Activated CD4-positive, CD25-positive, alpha-beta regulatory T cell treated with anti-CD3 and anti-CD28 coated beads, Interleukin-2, amount 50 U/mL, for 24 hours (primary cell): Measurements from ENCODE around the gene RCSD1.
A peak's percentile ranks its signal among the peaks of the same experiment; 100 is the strongest.

Experiments
- ATAC-seq, 2 donors: fragments of 150-1000 bp; cut with Tn5 transposase; one replicate each; pipeline ENCODE4 v1.10.0; 2021; ENCODE audit warnings: mild to moderate bottlenecking in 1 of 2, moderate library complexity in 1 of 2

RCSD1 gene

DNA sequence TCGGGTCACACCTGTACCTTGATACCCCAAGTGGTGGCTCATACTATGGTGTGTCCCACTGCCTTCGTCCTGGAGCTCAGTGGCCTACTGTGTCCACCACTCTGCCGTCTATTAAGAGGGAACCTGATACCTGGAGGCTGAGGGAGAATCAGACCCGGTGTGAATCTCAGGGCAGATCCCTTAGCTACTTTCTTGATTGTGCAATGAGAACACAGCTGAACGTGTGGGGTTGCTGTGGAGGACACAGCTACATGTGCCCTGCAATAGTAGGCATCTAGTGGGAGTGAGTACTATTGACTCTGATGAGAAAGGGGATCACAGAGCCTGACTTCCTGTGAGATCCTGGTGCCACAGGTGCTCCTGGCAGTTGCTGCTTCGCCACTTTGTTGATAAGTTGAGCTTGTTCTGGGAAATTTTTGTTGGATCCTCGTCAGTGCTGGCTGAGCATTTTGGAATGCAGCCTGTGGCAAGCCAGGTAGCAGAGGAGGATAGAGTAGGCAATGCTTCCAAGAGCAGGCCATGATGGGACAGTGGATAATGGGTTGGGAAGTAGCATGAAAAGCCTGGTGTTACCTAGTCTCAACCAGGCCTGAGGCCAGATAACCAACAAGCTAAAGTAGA lies 63.5 kb downstream of the RCSD1 start:
- no peak for ATAC-seq

DNA sequence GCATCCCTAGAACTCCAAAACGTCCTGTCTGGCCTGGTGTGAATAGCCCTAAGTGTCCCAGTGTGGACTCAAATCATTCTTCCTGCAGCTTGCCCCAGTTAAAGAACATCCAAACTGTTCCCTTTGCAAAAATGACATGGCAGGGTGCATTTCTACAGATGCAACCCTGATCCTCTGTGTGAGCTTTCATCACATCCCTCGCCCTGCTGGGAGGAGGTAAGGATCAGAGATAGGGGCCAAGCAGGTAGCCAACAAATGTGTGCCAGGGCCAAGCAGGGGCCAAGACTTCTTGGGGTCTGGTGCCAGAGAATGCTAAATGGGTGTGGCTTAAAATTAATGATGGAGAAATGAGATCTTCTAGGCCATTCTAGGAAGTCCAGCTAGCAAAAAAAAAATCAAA lies 64.7 kb downstream of the RCSD1 start:
- no peak for ATAC-seq

DNA sequence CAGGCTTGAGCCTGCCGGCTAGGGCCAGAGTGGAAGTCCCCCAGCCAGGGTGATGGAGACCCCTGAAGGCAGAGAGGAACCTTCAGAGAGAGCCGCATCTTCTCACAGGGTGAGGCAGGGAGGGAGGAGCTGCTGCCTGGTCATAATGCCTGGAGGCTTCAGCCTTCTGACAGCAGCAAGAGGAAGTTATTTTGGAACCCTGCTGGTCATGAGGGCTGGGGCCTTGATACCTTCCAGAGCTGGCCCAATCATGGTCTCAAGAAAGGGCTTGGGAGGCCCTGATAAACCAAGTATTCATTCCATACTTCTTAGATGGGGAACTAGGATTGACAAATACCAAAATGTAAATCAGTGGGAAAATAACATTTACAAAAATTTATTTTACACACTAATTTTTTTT lies 65.1 kb downstream of the RCSD1 start:
- ATAC-seq: no peak

DNA sequence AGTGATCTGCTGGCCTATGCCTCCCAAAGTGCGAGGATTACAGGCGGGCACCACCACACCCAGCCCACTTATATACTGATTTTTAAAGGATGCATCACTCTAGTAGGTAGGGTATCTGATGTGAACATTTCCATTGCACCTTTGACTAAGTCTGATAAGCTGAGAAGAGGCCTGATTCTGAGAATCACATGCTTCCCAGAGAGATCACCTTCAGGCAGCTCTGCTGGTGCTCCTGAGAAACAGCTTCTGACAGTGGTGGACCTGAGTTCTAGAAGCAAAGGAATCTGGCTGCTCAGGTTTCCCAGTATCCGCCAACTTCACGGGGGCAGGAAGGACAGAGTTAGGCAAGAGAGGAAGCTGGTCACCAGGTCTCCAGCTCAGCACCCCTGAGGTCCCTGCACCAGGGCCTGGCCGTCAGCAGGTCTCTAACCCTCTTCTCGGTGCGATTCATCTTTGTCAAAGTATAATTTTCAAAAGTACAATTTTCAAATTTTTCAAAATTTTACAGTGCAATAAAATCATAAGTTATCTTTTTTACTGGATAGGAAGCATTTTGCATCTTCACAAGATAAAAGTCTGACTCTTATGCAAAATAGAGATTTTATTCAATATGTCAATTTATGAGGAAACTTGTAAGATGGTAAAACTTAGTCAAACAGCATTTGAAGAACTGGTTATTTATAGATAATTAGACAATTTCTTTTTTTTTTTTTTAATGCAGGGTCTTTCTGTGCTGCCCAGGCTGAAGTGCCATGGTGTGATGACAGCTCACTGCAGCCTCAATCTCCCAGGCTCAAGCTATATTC lies 65.9 kb downstream of the RCSD1 start:
- no peak for ATAC-seq

DNA sequence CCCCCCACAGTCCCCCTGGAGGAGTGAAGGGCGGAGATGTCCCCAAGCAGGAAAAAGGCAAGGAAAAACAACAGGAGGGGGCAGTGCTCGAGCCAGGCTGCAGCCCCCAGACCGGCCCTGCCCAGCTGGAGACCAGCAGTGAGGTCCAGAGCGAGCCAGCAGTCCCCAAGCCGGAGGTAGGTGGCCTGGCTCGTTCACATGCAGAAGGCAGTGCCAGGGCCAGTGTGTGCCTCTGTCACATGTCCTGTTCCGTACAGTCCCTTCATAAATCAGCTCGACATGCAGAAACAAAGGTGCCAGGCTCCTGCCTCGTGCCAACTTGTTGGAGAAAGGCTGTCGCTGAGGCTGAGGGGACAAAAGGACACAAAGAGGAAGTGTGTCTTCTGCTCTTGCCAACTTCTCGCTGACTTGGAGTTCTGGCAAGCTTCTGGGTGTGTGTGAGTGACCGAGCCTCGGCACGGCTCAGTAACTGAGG lies 67.7 kb downstream of the RCSD1 start:
- ATAC-seq: no peak

DNA sequence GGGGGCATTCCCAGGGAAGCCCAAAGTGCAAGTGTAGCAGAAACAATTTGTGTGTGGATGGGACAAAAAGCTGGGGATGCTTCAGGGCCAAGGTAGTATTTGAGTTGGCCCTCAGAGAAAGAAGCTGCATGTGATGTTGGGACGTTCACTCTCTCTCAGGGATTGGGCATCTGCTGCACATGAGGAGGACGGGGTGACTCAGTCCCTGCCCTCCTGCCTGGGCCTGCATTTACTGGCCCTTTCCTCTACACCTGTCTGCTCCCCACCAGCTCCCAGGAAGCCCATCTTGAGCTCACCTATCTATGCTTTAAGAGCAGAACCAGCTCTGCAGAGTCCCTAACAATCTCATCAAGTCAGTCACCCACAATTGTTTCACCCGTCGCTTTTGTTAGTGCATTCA lies 68.3 kb downstream of the RCSD1 start:
- ATAC-seq: no peak

DNA sequence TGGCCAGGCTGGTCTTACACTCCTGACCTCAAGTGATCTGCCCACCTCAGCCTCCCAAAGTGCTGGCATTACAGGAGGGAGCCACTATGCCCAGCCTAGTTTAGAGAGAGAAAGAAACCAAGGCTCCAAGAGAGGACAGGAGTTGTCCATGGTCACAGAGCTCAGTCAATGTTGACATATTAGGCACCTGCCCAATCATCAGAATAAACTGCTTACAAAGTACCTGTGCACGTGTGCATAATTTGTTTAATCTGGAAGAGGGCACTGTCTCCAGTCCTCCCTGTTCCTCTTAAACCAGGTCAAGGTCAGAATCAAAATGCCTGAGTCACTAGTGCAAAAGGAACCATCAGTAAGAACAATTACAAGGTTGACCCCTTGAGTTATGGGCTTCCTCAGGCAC lies 71.5 kb downstream of the RCSD1 start:
- no peak for ATAC-seq

DNA sequence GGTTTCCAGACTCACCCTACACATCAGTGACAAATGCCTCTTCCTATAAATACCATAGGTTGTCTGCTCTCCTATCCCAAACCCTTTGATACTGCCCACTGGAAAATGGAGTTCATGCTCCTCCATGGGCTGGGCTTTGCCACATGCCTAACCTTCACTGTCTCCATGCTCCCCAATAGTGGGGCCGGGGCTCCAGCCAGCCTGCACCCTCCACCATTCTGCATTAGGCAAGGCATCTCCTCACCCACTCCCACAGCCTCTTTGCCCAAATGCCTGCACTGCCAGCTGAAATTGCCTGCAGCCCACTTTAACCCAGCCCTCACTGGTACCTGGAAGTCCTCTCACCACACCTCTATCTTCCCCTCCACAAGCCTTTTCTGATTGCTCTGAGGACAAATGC lies 73.5 kb downstream of the RCSD1 start:
- no peak for ATAC-seq

DNA sequence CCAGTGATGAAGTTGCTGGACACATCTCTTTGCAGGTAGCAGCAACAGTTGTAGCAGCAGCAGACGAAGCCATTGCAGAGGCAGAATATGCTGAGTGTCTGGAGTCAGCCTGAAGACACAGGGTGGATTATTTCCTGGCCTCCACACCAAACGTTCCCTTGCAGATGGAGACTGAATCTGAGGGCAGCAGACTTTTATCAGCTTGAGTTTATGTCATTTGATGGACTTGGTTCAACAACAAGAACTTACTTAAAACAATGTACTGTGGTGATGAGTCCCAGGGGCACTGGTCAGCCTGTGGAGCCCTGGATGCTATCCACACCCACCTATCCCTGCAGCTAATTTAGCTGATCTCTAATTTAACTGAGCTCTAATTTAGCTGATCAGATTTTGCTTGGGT lies 74.7 kb downstream of the RCSD1 start:
- ATAC-seq: no peak

DNA sequence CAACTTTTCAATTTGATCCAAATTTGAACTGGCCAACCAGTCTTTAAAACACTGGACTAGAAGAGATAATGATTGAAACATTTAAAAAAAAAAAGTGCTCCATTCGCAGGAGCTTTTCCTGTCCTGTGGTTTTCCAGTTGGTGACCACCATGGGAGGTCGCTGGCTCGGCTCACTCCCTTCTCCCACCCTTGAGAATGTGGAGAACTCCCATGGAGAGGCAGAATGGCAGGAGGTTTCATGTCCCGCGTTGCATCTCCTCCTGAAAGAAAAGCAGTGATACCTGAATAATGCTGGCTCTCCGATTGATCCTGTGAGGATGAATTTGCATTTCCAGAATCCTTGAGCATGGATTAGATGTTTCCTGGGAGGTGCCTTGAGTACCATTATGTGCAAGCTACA lies 75.2 kb downstream of the RCSD1 start:
- ATAC-seq: no peak

DNA sequence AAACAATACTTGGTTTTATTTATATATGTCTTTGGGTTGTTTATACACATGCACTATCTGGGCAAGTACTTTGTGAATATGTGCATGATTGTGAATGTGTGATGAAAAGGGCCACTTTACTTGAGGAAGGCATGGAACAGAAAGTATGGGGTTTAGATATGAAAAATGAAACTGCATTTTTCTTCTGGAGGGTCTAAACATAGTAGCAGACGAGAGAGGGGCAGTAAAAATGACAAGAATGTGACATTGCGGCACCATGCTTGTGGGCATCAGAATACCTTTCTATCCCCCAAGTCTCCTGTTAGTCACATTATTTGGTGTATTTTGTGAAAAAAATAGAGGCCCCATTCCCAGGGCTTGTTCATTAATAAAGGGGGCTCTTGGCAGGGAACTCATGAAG lies 76.3 kb downstream of the RCSD1 start:
- no peak for ATAC-seq

DNA sequence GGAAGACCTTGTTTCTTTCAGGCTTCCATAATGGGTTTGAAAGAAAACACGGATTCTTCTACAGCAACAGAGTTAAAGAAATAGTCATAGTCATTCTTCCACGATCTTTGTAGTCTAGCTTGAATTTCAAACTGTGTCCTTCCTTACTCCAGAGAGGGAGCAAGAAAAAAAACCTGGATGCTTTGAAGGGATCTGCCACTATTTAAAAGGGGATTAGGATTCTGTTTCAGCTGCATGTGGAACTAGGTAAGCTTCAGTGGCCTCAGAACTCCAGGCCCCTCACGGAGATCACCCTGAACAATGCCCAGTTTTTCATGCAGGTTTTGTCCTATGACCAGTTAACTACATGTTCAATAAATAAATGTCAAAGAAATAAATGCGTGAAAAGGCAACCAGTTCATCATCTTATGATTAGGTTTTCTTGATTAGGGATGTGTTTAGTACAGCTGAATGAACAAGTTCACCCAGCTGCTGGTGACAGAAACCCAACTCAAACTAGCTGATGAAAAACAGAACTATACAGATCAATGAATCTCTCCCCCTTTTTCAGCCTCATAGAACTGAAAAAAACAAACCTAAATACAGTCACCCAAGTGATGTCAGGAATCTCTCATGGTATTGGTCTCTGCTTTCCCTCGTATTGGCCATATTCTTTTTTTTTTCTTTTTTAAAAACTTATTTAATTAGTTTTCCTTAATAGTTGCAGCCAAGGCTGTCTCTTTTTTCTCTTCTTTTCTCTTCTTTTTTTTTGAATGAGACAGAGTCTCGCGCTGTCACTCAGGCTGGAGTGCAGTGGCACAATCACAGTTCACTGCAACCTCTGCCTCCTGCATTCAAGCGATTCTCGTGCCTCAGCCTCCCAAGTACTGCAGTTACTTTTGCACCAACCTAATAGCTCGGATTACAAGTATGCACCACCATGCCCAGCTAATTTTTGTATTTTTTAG lies 77.2 kb downstream of the RCSD1 start:
- peak; percentile 18 to 51 for ATAC-seq

DNA sequence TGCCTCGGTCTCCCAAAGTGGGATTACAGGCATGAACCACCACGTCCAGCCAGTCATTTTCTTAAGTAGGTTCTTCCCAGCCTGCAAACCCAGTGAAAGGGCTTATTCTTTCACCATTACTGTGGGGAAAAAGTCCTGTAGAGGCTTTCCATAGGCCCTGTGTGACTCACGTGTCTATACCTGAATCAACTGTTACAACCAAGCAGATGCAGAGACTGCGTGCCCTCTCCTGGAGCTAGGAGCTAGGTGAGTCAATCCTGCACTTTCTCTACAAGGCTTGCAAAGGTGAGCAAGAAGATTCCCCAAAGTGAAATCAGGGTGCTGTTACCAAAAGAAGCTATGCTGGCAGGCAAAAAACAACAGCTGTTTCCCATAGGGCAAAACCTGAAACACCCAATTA lies 77.9 kb downstream of the RCSD1 start:
- ATAC-seq: peak in 1 of 2 donors; percentile 60

DNA sequence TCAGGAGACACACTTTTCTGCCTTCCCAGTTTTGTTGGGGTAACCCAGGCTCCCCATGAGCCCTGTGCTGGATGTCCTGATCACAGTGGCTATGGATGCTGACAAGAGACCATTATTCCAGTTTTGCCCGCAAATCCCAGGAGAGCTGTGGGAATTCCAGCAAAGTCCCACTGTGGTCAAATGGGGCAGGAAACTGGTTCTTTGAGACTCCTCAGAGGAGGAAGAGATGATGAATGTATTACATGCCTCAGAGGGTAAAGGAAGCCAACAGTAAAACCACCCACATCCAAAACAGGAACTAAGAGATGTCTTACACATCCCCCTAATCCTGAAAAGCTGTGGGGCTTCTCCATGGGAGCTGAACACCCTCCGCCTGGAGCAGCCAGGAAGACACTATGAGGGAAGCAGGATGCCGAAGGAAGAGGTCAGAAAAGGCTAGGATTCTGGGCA lies 78.9 kb downstream of the RCSD1 start:
- peak in 1 of 2 donors; percentile 3 for ATAC-seq

DNA sequence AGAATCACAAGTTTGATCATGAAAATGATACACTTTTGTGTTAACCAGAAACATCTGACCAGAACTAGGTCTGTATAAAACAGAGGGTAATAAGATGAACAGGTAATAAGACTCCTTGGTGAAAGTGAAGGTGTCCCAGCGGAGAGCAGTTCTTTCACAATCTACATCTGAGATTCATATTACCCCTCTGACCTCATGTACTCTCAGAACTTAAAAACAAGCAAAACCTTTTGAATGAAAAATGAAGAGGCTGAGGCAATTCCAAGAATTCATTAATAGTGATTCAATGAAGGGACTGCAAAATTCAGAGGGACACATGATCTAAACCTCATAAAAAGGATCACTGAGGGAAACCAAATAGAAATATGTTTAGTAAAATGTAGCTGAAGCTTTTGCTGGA lies 80.8 kb downstream of the RCSD1 start:
- no peak for ATAC-seq

DNA sequence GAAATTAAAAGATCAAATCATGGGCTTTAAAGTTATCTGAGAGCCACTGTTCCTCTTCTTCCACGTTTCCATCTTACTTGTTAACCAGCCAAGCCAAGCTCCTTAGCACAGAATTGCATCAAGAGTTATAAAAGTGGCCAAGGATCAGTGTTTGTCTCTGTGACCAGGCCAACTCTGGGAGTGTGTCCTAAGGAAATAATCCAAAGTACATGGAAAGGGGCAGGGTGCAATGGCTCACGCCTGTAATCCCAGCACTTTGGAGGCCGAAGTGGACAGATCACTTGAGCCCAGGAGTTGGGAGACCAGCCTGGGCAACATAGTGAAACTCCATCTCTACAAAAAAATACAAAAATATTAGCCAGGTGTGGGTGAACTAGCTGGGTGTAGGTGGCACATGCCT lies 81.8 kb downstream of the RCSD1 start:
- no peak for ATAC-seq

DNA sequence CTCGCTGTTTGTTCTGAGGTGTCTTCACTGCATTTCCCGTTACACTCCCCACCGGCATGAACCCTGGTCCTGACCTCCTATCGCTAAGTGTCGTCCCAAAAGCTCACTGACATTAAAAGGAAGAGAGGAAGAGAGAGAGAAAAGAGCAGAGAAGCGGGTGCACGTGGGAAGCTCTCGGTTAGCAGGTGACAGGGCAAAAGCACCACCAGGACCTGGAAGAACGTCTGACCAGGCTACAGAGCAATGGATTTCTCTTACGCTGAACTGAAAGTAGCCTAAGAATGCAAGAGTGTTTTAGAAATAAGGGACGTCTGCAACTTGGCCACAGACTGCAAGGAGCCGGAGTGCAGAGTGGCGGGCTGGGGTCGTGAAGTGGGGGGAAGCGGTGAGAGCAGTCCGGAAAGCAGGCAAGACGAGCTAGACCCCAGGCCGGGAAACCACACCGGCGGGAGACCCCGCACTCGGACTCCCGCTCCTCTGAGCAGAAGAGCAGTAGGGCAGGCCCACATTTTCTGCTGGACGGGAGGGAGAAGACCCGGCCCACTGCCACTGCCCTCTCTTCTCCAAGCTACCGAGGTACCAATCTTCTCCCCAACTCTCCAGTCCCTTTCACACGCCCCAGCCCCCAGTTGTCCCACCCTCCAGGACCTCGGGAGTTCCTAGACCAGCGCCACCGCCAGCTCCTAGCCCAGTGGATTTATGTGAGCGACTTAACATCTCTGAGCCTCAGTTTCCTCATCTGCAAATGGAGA lies 83.5 kb downstream of the RCSD1 start:
- ATAC-seq: no peak

DNA sequence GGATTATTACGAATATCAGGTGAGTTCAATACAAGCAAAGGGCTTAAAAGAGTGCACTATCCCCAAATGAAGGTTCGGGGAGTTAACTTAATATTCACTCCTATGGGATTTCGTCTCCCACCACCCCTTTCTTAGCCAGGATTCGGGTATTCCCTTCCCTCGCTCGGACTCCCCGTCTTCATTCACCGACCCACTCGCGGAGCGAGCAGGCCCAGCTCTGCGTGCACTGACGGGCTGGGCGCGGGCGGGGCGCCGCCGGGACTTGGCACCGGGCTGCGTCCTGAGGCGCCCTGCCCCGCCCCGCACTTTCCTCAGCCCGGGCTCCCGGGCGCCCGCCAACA lies 84.0 kb downstream of the RCSD1 start:
- peak; percentile 73 for ATAC-seq

DNA sequence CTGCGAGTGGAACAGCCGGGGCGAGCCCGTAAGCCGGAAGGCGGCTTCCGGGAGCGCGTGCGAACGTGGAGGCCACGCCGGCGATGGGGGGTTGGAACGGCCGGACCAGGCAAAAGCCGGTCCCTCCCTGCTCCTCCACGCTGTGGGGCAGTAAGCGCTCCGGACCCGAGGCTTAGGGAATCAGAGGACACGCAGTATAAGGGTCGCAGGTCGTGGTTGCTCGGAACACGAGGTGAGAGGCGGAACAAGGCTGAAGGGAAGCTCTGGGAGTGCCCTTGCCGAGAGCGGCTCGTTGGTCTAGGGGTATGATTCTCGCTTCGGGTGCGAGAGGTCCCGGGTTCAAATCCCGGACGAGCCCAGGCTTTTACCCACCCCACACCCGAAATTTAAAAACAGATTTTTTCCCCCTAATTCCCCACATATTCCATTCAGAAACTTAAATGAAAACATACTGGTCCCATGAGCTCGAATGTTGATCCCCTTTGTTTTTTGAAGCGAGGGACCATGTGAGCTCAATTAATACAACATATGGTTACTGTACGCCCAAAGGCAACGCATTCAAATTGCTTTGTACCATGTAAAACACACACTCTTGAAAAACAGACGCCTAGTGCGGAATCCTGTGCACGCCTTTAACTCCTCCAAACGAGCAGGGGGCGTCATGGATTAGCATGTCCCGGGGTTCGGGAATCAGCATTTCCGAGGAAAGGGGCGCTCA lies 84.6 kb downstream of the RCSD1 start:
- peak; percentile 59 to 68 for ATAC-seq

DNA sequence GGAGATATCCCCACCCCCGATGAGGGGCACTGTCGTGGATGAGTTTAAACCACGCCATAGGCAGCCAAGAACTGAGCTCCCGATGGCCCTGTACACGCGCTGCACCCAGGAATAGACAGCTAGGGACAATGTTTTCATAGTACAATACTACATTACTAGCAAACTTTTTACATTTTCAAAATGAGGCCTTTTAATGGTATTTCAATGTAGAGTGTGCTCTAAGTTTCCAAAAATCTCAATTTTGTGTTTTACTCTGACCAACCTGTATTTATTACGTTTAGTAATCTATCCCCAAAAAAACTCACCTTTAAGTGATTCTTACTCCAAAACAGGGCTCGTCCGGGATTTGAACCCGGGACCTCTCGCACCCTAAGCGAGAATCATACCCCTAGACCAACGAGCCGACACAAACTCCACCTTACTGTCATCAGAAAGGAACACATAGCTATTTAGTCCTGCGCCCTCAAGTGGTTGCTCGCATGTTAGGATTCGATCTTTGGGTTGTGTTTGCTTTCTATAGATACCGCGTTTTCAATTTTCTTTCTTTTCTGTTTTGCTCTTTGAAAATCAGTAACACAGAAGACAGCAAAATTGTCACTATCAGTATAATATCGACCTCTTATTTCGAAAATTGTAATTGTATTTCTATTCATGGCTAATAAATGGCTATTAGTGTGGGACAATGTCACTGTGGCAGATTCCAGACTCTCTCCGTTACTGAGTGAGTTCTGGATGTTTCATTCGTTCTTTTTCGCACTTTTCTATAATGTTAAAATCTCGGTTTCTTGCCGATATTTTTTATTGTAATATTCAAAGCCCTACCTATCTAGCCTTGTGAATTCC lies 85.3 kb downstream of the RCSD1 start:
- ATAC-seq: peak; percentile 46 to 52

DNA sequence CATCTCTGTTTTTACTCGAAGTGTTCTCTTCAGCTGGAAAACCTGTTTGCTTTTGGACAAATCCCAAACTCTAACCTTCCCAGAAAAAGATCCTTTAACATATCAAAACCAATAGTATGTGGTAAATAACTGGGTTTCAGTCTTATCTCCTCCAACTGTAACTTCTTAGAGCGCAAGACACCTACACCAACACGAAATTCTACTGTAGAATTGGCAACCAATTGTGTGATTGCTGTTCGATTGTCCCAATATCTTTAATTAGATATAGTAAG lies 85.9 kb downstream of the RCSD1 start:
- no peak for ATAC-seq
